ENCODE measurements around the gene GEMIN7. TPM values are rescaled to one million over a fixed set of nuclear protein-coding genes. Genes with fewer than 3 reads are reported as not detected.

Gene GEMIN7
- total and polyA plus RNA-seq, 2 of the 13 experiments (the other 11 are each of a cell fraction or from before 2014, with no cell fraction given) = 24.1 to 30.6 TPM

DNA sequence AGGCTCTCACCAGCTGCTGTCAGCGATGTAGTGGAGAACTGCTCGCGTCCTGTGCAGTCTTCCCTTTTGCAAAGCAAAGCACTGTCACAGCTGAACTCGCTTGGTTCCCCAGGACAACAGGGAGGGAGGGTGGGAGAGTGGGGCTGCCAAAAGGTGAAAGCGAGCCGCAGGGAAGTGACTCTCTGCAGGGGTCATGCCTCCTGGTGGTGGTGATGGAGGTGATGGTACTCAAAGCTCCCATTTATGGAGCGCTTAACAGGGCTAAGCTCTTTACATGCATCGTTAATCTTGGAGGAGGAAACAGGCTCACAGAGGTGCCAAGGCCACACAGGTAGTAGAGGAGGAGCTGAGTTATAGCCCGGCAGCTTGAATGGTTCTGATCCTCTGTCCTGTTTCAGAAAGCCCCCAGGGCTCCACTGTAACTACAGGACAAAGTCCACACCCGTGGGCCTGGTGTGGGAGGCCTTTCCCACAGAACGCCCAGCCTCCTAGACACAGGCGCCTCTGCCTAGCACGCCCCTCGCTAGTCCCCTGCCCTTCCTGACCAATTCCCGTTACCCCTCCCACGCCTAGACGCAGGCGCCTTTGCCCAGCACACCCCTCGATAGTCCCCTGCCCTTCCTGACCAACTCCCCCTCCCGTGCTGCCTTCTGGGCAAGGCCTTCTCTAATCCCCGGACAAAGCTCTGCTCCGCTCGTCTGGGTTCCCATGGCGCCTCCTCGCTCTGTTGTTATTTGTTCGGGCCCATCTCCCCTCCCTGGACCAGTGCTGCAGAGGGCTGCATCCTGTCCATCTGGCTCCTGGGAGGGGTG, 24.7 kb downstream of the GEMIN7 start:
- Histone ChIP-seq H3K4me2 (ENCODE audit: low read depth, low read length) (peak overlapping the region; percentile 76), H3K4me3 (replicated peaks in 1 of 3; ENCODE audit: insufficient read depth in 1 of 3, low read depth in 2 of 3, low read length in 3 of 3) (peak overlapping the region; percentile 51 to 65 (median 55); a peak in 5 of 6 replicates), H3K27ac (ENCODE audit: extremely low read length, insufficient read depth, low read length) (peak overlapping the region; percentile 75), H3K4me1 (ENCODE audit: insufficient read depth, low read length) (peaks cover 71% of the 10 kb centered on the region), H3K79me2 (ENCODE audit: insufficient read depth, low read length) (peaks cover 93% of the 10 kb centered on the region), H3K36me3 (replicated peaks in 1 of 2; ENCODE audit: control insufficient read depth in 1 of 2, insufficient read depth in 2 of 2, low read length in 2 of 2) (peaks cover 0 to 6% of the 10 kb centered on the region in 2 experiments; a peak in 2 of 5 replicates), H3K9ac (ENCODE audit: insufficient read depth, low read depth, low read length) (peak overlapping the region; percentile 58), H4K20me1 (ENCODE audit: insufficient read depth, low read length) (peaks cover 14% of the 10 kb centered on the region), H3K9me3 (ENCODE audit: low read length) (no peaks in the 10 kb centered on the region), H3K27me3 (ENCODE audit: control insufficient read depth in 1 of 2, insufficient read depth in 2 of 2, low read length in 2 of 2) (no peaks in the 10 kb centered on the region), H2AFZ (ENCODE audit: low read length) (no peak overlapping the region)
- peak; percentile 89 for FAIRE-seq
- intact Hi-C loops (cut with micrococcal nuclease; ENCODE audit: unreplicated experiment) (loop anchor here (1.0 kb wide), 1 partner anchor 23 kb away; no protein-coding TSS in a partner anchor), in situ Hi-C loops (cut with HindIII; ENCODE audit: extremely low pct_ligation_motif_present, low pct_unique_long_range_greater_than_20kb) (no loop called here)
- peak; percentile 82 for ATAC-seq
- ChIA-PET CTCF (ENCODE audit: low intra/inter-chr PET ratio, low total read pairs) (interaction anchor here (1.1 kb wide), 1 partner anchor 22 kb away, joined by 3 read pairs; no protein-coding TSS in a partner anchor), POLR2A (interaction anchor here (0.5 to 2.2 kb wide), 13 partner anchors 8 to 279 kb away, joined by 3 to 30 read pairs (median 4); partner anchors contain the start of genes BLOC1S3, GEMIN7 and PPP1R37)
- peak; percentile 73 for DNase-seq (ENCODE audit: low spot score)
- BruUV-seq (replicated peaks) = no TSS peak
- 6% methylated on average over 21 of the region's 26 CpGs for WGBS (ENCODE audit: low lambda C conversion rate)
- peak; percentile 28; the same call in 1 of the 2 replicates for TF ChIP-seq KDM5B (CRISPR knock-in tag; IDR thresholded peaks at IDR 0.05; ENCODE audit: borderline replicate concordance)
- TF ChIP-seq, protein P1, sequence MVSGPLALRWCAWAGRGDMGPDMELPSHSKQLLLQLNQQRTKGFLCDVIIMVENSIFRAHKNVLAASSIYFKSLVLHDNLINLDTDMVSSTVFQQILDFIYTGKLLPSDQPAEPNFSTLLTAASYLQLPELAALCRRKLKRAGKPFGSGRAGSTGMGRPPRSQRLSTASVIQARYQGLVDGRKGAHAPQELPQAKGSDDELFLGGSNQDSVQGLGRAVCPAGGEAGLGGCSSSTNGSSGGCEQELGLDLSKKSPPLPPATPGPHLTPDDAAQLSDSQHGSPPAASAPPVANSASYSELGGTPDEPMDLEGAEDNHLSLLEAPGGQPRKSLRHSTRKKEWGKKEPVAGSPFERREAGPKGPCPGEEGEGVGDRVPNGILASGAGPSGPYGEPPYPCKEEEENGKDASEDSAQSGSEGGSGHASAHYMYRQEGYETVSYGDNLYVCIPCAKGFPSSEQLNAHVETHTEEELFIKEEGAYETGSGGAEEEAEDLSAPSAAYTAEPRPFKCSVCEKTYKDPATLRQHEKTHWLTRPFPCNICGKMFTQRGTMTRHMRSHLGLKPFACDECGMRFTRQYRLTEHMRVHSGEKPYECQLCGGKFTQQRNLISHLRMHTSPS (CRISPR knock-in tag; IDR thresholded peaks at IDR 0.05; ENCODE audit: low read depth) = 0 out of 2 replicates have a peak, but pooled peaks have one; percentile 50
- TF ChIP-seq, protein P2, sequence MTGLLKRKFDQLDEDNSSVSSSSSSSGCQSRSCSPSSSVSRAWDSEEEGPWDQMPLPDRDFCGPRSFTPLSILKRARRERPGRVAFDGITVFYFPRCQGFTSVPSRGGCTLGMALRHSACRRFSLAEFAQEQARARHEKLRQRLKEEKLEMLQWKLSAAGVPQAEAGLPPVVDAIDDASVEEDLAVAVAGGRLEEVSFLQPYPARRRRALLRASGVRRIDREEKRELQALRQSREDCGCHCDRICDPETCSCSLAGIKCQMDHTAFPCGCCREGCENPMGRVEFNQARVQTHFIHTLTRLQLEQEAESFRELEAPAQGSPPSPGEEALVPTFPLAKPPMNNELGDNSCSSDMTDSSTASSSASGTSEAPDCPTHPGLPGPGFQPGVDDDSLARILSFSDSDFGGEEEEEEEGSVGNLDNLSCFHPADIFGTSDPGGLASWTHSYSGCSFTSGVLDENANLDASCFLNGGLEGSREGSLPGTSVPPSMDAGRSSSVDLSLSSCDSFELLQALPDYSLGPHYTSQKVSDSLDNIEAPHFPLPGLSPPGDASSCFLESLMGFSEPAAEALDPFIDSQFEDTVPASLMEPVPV (CRISPR knock-in tag; IDR thresholded peaks at IDR 0.05) = no peak
- no peak for TF ChIP-seq GTF3A (CRISPR knock-in tag; conservative IDR thresholded peaks at IDR 0.05)
- peak; percentile 30; the same call in 1 of the 2 replicates for TF ChIP-seq NR2C2 (CRISPR knock-in tag; IDR thresholded peaks at IDR 0.05; ENCODE audit: borderline replicate concordance)
- TF ChIP-seq DMAP1 (CRISPR knock-in tag; IDR thresholded peaks at IDR 0.05) = no peak
- TF ChIP-seq ZNF607 (CRISPR knock-in tag; IDR thresholded peaks at IDR 0.05; ENCODE audit: borderline replicate concordance) = 0 out of 2 replicates have a peak, but pooled peaks have one; percentile 35
- TF ChIP-seq, protein P3, sequence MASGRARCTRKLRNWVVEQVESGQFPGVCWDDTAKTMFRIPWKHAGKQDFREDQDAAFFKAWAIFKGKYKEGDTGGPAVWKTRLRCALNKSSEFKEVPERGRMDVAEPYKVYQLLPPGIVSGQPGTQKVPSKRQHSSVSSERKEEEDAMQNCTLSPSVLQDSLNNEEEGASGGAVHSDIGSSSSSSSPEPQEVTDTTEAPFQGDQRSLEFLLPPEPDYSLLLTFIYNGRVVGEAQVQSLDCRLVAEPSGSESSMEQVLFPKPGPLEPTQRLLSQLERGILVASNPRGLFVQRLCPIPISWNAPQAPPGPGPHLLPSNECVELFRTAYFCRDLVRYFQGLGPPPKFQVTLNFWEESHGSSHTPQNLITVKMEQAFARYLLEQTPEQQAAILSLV (CRISPR knock-in tag; IDR thresholded peaks at IDR 0.05; ENCODE audit: borderline replicate concordance) = no peak
- TF ChIP-seq, protein P4, sequence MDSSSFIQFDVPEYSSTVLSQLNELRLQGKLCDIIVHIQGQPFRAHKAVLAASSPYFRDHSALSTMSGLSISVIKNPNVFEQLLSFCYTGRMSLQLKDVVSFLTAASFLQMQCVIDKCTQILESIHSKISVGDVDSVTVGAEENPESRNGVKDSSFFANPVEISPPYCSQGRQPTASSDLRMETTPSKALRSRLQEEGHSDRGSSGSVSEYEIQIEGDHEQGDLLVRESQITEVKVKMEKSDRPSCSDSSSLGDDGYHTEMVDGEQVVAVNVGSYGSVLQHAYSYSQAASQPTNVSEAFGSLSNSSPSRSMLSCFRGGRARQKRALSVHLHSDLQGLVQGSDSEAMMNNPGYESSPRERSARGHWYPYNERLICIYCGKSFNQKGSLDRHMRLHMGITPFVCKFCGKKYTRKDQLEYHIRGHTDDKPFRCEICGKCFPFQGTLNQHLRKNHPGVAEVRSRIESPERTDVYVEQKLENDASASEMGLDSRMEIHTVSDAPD (CRISPR knock-in tag; IDR thresholded peaks at IDR 0.05) = 0 out of 2 replicates have a peak, but pooled peaks have one; percentile 14
- TF ChIP-seq ZNF724P (CRISPR knock-in tag; IDR thresholded peaks at IDR 0.05; ENCODE audit: borderline replicate concordance) = no peak
- peak; percentile 33; the same call in 1 of the 2 replicates for TF ChIP-seq GABPB1 (CRISPR knock-in tag; IDR thresholded peaks at IDR 0.05)
- TF ChIP-seq CAMTA2 (CRISPR knock-in tag; IDR thresholded peaks at IDR 0.05; ENCODE audit: borderline replicate concordance) = no peak
- 0 out of 2 replicates have a peak, but pooled peaks have one; percentile 24 for TF ChIP-seq ZNF205 (CRISPR knock-in tag; IDR thresholded peaks at IDR 0.05)
- TF ChIP-seq ZNF556 (CRISPR knock-in tag; IDR thresholded peaks at IDR 0.05; ENCODE audit: borderline replicate concordance) = 0 out of 2 replicates have a peak, but pooled peaks have one; percentile 36
